ENCODE measurements around the gene COMMD7. TPM values are rescaled to one million over a fixed set of nuclear protein-coding genes. Genes with fewer than 3 reads are reported as not detected.
A peak's percentile ranks its signal among the peaks of the same experiment; 100 is the strongest.
"Not testable (repeated sequence)": the region's sequence is repeated elsewhere in the genome, so short reads cannot be mapped to it uniquely, and the experiment has no call there.

The COMMD7 gene
- total RNA-seq, 1 donor from 2014 or later, result 72.3 TPM

DNA sequence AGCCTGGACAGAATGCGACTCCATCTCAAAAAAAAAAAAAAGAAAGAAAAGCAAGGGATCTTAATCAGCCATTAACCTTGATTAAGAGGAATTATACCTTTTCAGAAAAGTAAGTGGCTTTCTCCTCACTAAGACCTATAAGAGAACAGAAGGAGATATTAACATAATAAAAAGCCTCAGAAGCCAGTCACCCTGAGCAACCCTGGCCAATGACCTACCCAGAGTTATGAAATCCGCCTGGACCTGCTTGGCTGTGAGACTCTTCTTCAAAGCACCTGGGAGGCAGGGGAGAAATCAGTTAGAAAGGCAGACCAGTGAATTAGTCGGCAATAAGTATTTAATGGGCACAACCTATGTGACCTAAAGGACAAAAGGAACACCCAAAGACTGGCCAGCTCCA is 36.8 kb downstream of the COMMD7 start:
- peaks cover 37% of the 10 kb centered on the region for H3K36me3 Mint-ChIP-seq
- H3K4me3 Mint-ChIP-seq, result no peak overlapping the region
- no peak for DNase-seq (ENCODE audit: extremely low spot score, unreplicated experiment)
- H3K27ac Mint-ChIP-seq, result no peak overlapping the region
- H3K4me1 Mint-ChIP-seq (ENCODE audit: unreplicated experiment), result peaks cover 18% of the 10 kb centered on the region
- TF ChIP-seq, protein P1, sequence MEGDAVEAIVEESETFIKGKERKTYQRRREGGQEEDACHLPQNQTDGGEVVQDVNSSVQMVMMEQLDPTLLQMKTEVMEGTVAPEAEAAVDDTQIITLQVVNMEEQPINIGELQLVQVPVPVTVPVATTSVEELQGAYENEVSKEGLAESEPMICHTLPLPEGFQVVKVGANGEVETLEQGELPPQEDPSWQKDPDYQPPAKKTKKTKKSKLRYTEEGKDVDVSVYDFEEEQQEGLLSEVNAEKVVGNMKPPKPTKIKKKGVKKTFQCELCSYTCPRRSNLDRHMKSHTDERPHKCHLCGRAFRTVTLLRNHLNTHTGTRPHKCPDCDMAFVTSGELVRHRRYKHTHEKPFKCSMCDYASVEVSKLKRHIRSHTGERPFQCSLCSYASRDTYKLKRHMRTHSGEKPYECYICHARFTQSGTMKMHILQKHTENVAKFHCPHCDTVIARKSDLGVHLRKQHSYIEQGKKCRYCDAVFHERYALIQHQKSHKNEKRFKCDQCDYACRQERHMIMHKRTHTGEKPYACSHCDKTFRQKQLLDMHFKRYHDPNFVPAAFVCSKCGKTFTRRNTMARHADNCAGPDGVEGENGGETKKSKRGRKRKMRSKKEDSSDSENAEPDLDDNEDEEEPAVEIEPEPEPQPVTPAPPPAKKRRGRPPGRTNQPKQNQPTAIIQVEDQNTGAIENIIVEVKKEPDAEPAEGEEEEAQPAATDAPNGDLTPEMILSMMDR (conservative IDR thresholded peaks at IDR 0.05), result no peak
- H3K9me3 Mint-ChIP-seq, result no peaks in the 10 kb centered on the region
- H3K27me3 Mint-ChIP-seq, result no peaks in the 10 kb centered on the region

DNA sequence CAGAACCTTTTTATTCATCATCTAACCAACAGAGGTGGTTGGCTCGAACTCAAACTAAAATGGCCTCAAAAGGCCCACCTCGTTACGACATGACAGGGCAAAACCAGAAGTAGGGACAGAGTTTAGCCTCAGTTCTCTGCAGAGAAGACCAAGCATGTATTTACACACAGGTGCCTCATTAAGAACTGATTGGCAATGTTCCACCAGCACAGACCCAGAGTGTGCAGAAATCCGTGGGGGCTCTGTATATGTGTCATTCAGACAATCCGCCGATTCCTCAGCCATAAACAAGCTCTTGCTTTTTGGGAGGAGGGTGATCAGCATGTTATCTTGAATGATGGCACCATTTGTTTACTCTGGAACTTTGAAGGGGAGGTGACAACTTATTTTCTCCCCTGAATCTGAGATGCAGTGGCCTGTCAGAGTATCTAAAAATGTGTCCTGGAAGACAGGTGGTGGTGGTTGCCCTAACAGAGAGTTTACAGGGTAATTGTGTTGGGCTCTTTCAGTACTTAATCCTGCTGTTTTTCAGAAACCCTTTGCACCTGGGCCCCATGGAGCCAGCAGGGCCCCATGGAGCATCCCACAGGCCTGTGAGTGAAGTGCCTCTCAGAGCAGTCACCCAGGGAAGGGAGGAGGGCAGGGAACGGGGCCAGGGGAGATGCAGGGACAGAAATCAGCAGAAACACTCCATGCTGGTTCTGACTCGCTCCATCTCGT is 40.4 kb downstream of the COMMD7 start:
- H3K4me1 Mint-ChIP-seq (ENCODE audit: unreplicated experiment), result peaks cover 4% of the 10 kb centered on the region
- peak overlapping the region; percentile 7 for H3K27ac Mint-ChIP-seq
- no peak for DNase-seq (ENCODE audit: extremely low spot score, unreplicated experiment)
- H3K36me3 Mint-ChIP-seq, result peaks cover 36% of the 10 kb centered on the region
- H3K9me3 Mint-ChIP-seq, result no peaks in the 10 kb centered on the region
- H3K27me3 Mint-ChIP-seq, result no peaks in the 10 kb centered on the region
- H3K4me3 Mint-ChIP-seq, result no peak overlapping the region
- TF ChIP-seq, protein P1 (conservative IDR thresholded peaks at IDR 0.05), result no peak

DNA sequence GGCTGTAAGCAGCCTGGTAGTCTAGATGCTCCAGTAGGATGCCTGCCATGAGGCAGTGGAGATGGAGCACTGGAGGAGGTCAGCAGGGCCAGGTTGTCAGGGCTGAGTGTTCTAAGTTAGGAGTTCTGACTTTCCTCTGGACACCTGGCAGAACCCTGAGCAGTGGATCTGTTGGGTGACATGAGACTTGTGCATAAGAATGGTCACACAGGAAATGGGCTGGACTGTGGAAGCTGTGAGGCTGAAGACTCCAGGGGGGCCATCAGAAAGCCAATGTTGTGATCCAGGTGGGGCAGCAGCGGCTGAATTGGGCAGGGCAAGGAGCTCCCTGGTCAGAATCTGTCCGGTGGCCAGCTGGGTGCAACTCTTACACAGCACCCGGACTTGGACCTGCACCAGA is 45.7 kb downstream of the COMMD7 start:
- no peaks in the 10 kb centered on the region for H3K27me3 Mint-ChIP-seq
- TF ChIP-seq, protein P1 (conservative IDR thresholded peaks at IDR 0.05), result no peak
- peaks cover 21% of the 10 kb centered on the region for H3K36me3 Mint-ChIP-seq
- H3K9me3 Mint-ChIP-seq, result no peaks in the 10 kb centered on the region
- no peak overlapping the region for H3K4me3 Mint-ChIP-seq
- DNase-seq (ENCODE audit: extremely low spot score, unreplicated experiment), result no peak
- peak overlapping the region; percentile 69 for H3K27ac Mint-ChIP-seq
- H3K4me1 Mint-ChIP-seq (ENCODE audit: unreplicated experiment), result peaks cover 15% of the 10 kb centered on the region

DNA sequence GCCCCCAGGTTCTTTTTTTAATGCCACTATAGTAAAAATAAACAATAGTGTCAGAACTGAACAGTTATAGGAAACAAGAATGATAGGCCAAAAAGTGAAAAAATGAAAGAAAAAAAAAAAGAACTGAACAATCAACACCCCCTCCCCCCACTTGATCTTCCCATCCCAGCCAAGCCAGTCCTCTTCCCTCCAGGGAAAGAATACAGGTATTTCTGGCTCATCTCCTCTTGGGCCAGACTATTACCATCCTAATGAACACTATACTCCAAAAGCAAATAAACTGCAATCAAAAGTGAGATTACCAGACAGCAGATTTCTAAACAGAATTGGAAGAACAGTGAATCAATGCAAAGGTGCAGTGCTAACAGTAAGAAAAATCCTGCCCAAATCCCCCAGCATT is 48.2 kb downstream of the COMMD7 start:
- no peaks in the 10 kb centered on the region for H3K27me3 Mint-ChIP-seq
- H3K4me3 Mint-ChIP-seq, result peak overlapping the region; percentile 71
- H3K9me3 Mint-ChIP-seq, result no peaks in the 10 kb centered on the region
- no peak for DNase-seq (ENCODE audit: extremely low spot score, unreplicated experiment)
- peaks cover 11% of the 10 kb centered on the region for H3K36me3 Mint-ChIP-seq
- TF ChIP-seq, protein P1 (conservative IDR thresholded peaks at IDR 0.05), result no peak
- peak overlapping the region; percentile 89 for H3K27ac Mint-ChIP-seq
- peaks cover 11% of the 10 kb centered on the region for H3K4me1 Mint-ChIP-seq (ENCODE audit: unreplicated experiment)

DNA sequence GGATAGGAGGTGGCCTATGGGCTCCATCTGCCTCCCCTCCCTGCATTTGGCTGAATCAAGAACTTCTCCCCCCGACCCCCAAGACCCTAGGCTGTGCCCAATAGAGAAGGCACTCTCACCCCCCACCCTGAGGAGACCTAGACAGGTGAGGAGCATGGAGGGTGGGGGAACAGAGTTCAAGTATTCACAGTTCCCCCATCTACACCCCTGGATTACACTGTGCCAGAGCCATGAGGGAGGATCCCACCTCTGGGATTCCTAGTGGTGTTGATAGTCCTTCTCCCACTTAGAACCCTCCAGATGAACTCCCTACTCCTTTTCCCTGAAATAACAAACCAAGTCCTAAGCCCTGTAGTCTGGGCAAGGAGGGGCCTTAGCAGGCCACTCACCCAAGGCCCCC is 54.3 kb downstream of the COMMD7 start:
- H3K4me3 Mint-ChIP-seq; H3K36me3 Mint-ChIP-seq; H3K27ac Mint-ChIP-seq; H3K27me3 Mint-ChIP-seq; H3K9me3 Mint-ChIP-seq; DNase-seq (ENCODE audit: extremely low spot score, unreplicated experiment): not testable (repeated sequence)
- peaks cover 21% of the 10 kb centered on the region for H3K4me1 Mint-ChIP-seq (ENCODE audit: unreplicated experiment)

DNA sequence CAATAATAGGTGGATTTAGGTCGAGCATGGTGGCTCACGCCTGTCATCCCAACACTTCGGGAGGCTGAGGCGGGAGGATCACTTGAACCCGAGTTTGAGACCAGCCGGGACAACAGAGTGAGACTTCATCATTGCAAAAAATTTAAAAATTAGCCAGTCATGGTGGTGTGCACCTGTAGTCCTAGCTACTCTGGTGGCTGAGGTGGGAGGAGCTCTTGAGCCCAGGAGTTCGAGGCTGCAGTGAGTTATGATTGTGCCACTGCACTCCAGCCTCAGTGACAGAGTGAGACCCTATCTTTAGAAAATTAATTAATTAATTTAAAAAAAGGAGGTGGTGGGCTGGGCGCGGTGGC is 56.1 kb downstream of the COMMD7 start:
- TF ChIP-seq, protein P1 (conservative IDR thresholded peaks at IDR 0.05), result no peak
- H3K27ac Mint-ChIP-seq, result no peak overlapping the region
- no peak overlapping the region for H3K4me3 Mint-ChIP-seq

More for the DNA sequence above, 56.1 kb downstream of the COMMD7 start:
- Mint-ChIP-seq H3K27me3 (no peaks in the 10 kb centered on the region), H3K9me3 (no peaks in the 10 kb centered on the region), H3K36me3 (no peaks in the 10 kb centered on the region), H3K4me1 (ENCODE audit: unreplicated experiment) (peaks cover 27% of the 10 kb centered on the region)
- no peak for DNase-seq (ENCODE audit: extremely low spot score, unreplicated experiment)

Measured in type B pancreatic cell (in vitro differentiated cells).